ENCODE measurements around the gene UBE2V1. TPM values are rescaled to one million over a fixed set of nuclear protein-coding genes. Genes with fewer than 3 reads are reported as not detected.

The UBE2V1 gene
- total RNA-seq, 1 experiment from 2014 or later, result 203 TPM

DNA sequence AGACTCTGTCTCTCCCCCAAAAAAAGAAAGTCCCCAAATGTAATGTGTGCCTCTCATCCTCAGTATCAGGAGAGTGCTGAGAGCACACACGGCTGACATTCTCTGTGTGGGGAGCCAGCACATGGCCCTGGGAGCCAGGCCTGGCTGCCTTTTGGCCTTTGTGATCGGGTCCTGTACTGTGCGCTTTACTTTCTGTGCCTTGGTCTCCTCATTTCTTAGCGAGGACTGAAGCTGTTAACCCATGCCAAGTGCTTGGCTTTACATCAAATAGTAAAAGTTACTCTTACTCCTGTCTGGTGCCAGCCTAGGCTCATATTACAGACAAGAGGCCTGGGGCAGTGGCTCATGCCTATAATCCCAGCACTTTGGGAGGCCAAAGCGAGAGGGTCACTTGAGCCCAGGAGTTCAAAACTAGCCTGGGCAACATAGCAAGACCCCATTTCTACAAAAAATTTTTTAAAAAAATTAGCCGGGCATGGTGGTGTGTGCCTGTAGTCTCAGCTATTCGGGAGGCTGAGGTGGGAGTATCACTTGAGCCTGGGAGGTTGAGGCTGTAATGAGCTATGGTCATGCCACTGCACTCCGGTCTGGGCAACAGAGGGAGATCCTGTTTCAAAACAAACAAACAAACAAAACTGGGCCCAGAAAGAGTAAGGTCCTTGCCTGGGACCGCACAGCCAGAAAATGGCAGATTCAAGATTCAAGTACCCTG is 79.8 kb downstream of the UBE2V1 start:
- H3K4me3 ChIP-seq (ENCODE audit: low read depth, low read length, poor library complexity, severe bottlenecking), result no peak overlapping the region
- intact Hi-C loops (cut with micrococcal nuclease; ENCODE audit: unreplicated experiment), result no loop called here
- TF ChIP-seq EZH2 (IDR thresholded peaks at IDR 0.05; ENCODE audit: borderline replicate concordance, low read depth, low read length, poor library complexity, severe bottlenecking) (no peak), CTCF (conservative IDR thresholded peaks at IDR 0.05; ENCODE audit: low read depth, low read length) (no peak)
- CTCF ChIA-PET, result no interaction called here
- POLR2A ChIA-PET (ENCODE audit: low non-redundant PET), result no interaction called here
- H3K27me3 ChIP-seq (replicated peaks; ENCODE audit: insufficient read depth, low read depth, low read length, poor library complexity), result no peaks in the 10 kb centered on the region
- no peak for DNase-seq (ENCODE audit: low spot score)
- H3K36me3 ChIP-seq (ENCODE audit: insufficient read depth, low read length, poor library complexity, severe bottlenecking), result no peaks in the 10 kb centered on the region
- no peaks in the 10 kb centered on the region for H3K9me3 ChIP-seq (ENCODE audit: low read depth, low read length, poor library complexity, severe bottlenecking)
- no peaks in the 10 kb centered on the region for H3K4me1 ChIP-seq (ENCODE audit: insufficient read depth, low read length, poor library complexity, severe bottlenecking)
- no peak overlapping the region for H3K27ac ChIP-seq (ENCODE audit: low read depth, low read length, poor library complexity, severe bottlenecking)
- BruUV-seq (replicated peaks), result no TSS peak

Other genes with a start within 250 kb of the UBE2V1 start
- gene SPATA2, start 197.6 kb downstream of the UBE2V1 start, total RNA-seq (2021), result 9.2 and 9.7 TPM in 2 replicates
- 83.6 and 90.0 TPM in 2 replicates for gene RNF114, start 176.8 kb downstream of the UBE2V1 start, total RNA-seq (2021)
- 4.1 and 4.4 TPM in 2 replicates for gene SNAI1, start 130.2 kb downstream of the UBE2V1 start, total RNA-seq (2021)
- 22.9 and 25.9 TPM in 2 replicates for gene PEDS1, start 40.6 kb upstream of the UBE2V1 start, total RNA-seq (2021)
- gene CEBPB, start 77.7 kb upstream of the UBE2V1 start, total RNA-seq (2021), result 130 and 136 TPM in 2 replicates